ENCODE results near the gene RAP1A.

GRCh38 chr1:111571987-111572386 lies 47.6 kb upstream of the RAP1A start:
- TF ChIP-seq SUZ12 (IDR thresholded peaks at IDR 0.05) (no peak), NFRKB (IDR thresholded peaks at IDR 0.05) (no peak), TARDBP (IDR thresholded peaks at IDR 0.05) (no peak), L3MBTL2 (conservative IDR thresholded peaks at IDR 0.05) (no peak)

Data from HEK293T (cell line).